ENCODE results near the gene CDH20.

CDH20 gene

GRCh38 chr18:61336766-61337165 is 3.5 kb downstream of the CDH20 start:
- no peak overlapping the region for H3K4me3 ChIP-seq (ENCODE audit: low read depth, low read length)
- no peak for DNase-seq (ENCODE audit: low read depth, low spot score)
- TF ChIP-seq, protein P1, sequence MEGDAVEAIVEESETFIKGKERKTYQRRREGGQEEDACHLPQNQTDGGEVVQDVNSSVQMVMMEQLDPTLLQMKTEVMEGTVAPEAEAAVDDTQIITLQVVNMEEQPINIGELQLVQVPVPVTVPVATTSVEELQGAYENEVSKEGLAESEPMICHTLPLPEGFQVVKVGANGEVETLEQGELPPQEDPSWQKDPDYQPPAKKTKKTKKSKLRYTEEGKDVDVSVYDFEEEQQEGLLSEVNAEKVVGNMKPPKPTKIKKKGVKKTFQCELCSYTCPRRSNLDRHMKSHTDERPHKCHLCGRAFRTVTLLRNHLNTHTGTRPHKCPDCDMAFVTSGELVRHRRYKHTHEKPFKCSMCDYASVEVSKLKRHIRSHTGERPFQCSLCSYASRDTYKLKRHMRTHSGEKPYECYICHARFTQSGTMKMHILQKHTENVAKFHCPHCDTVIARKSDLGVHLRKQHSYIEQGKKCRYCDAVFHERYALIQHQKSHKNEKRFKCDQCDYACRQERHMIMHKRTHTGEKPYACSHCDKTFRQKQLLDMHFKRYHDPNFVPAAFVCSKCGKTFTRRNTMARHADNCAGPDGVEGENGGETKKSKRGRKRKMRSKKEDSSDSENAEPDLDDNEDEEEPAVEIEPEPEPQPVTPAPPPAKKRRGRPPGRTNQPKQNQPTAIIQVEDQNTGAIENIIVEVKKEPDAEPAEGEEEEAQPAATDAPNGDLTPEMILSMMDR (IDR thresholded peaks at IDR 0.05; ENCODE audit: low read depth, low read length), result no peak
- in situ Hi-C loops (cut with HindIII; ENCODE audit: low sequenced_read_pairs), result no loop called here

GRCh38 chr18:61337527-61337926 is 4.3 kb downstream of the CDH20 start:
- DNase-seq (ENCODE audit: low read depth, low spot score), result no peak

GRCh38 chr18:61340148-61340547 is 6.9 kb downstream of the CDH20 start:
- no peak overlapping the region for H3K4me3 ChIP-seq (ENCODE audit: low read depth, low read length)
- no peak for DNase-seq (ENCODE audit: low read depth, low spot score)
- TF ChIP-seq, protein P1 (IDR thresholded peaks at IDR 0.05; ENCODE audit: low read depth, low read length), result no peak
- in situ Hi-C loops (cut with HindIII; ENCODE audit: low sequenced_read_pairs), result no loop called here

More at GRCh38 chr18:61337527-61337926, 4.3 kb downstream of the CDH20 start:
- in situ Hi-C loops (cut with HindIII; ENCODE audit: low sequenced_read_pairs), result no loop called here
- TF ChIP-seq, protein P1 (IDR thresholded peaks at IDR 0.05; ENCODE audit: low read depth, low read length), result no peak
- no peak overlapping the region for H3K4me3 ChIP-seq (ENCODE audit: low read depth, low read length)

DNA sequence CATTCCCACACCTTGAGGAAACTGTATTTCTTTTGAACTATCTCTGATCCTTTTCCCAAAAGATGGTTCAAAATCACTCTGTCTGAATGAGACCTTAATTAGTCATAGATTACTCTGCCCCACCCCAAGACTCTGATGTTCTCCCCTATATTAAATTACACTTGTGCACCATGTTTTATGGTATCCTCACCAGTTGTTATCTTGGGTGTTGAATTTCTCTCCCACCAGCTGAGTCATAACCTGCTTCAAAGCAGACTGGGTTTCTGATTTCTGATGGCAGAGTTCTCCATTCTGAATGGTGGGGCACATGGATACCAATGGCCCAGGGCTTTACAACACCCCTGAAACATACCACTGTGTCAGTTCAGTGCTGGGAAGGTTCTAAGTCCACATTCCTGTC is 15.0 kb downstream of the CDH20 start:
- TF ChIP-seq, protein P1 (IDR thresholded peaks at IDR 0.05; ENCODE audit: low read depth, low read length), result no peak
- DNase-seq (ENCODE audit: low read depth, low spot score), result no peak
- in situ Hi-C loops (cut with HindIII; ENCODE audit: low sequenced_read_pairs), result no loop called here
- no peak overlapping the region for H3K4me3 ChIP-seq (ENCODE audit: low read depth, low read length)

- H3K4me3 ChIP-seq (ENCODE audit: low read depth, low read length), result no peak overlapping the region
- TF ChIP-seq, protein P1 (IDR thresholded peaks at IDR 0.05; ENCODE audit: low read depth, low read length), result no peak
- in situ Hi-C loops (cut with HindIII; ENCODE audit: low sequenced_read_pairs), result no loop called here
- no peak for DNase-seq (ENCODE audit: low read depth, low spot score)
Observed at GRCh38 chr18:61350578-61350977, 17.3 kb downstream of the CDH20 start.

GRCh38 chr18:61352059-61352458 is 18.8 kb downstream of the CDH20 start:
- in situ Hi-C loops (cut with HindIII; ENCODE audit: low sequenced_read_pairs), result no loop called here
- TF ChIP-seq, protein P1 (IDR thresholded peaks at IDR 0.05; ENCODE audit: low read depth, low read length), result no peak
- DNase-seq (ENCODE audit: low read depth, low spot score), result no peak
- no peak overlapping the region for H3K4me3 ChIP-seq (ENCODE audit: low read depth, low read length)

- in situ Hi-C loops (cut with HindIII; ENCODE audit: low sequenced_read_pairs), result no loop called here
- TF ChIP-seq, protein P1 (IDR thresholded peaks at IDR 0.05; ENCODE audit: low read depth, low read length), result no peak
- DNase-seq (ENCODE audit: low read depth, low spot score), result no peak
- no peak overlapping the region for H3K4me3 ChIP-seq (ENCODE audit: low read depth, low read length)
Observed at GRCh38 chr18:61352611-61353010, 19.4 kb downstream of the CDH20 start.
